HCT116 (cell line): ENCODE data around the gene RALGPS1. TPM values are rescaled to one million over a fixed set of nuclear protein-coding genes. Genes with fewer than 3 reads are reported as not detected.

Experiments used
- ATAC-seq: fragments of 200-7000 bp; cut with Tn5 transposase; 2 replicates; pipeline ENCODE4 v1.9.1; 2020; ENCODE audit warnings: mild to moderate bottlenecking, moderate library complexity
- BruUV-seq: library from RNA; stranded (reverse); fragments of 400-500 nt; replicated peaks from 2 replicates; lab custom pipeline; 2021; lab: Mats Ljungman, UMichigan
- CTCF ChIA-PET: fragments of 300-600 bp; sonication (Branson Sonifier 250); formaldehyde crosslinking; loops from one replicate; lab custom pipeline; 2021; ENCODE audit warnings: antibody characterized with exemption; lab: Charles Lee
- POLR2A ChIA-PET: fragments of 300-600, 350-600 bp; sonication (Branson Sonifier 250); formaldehyde crosslinking; loops from one replicate; lab custom pipeline; 2021; ENCODE audit warnings: antibody characterized with exemption; lab: Charles Lee
- RAD21 ChIA-PET, 2 experiments: fragments of 300-600 bp; sonication (Branson Sonifier 250); formaldehyde crosslinking; loops; one replicate each; lab custom pipeline; 2023; ENCODE audit warnings: low total read pairs in 2 of 2; ENCODE audit not compliant: uncharacterized antibody in 2 of 2, unreplicated experiment in 2 of 2, low non-redundant PET in 1 of 2; lab: Charles Lee
- DNase-seq: peaks from one replicate; pipeline ENCODE4 v3.0.0-alpha.2; 2010; ENCODE audit warnings: low read depth, low spot score
- H2AFZ ChIP-seq: fragments of 200-600 bp; shearing (Covaris generic), sonication (generic); 2 replicates; pipeline ENCODE4 v1.6.1; 2017; ENCODE audit warnings: low read depth, mixed run types, mixed read lengths, antibody characterized with exemption, low read length; ENCODE audit not compliant: poor library complexity, severe bottlenecking
- H3K27ac ChIP-seq: 2 replicates; pipeline ENCODE4 v1.5.1; 2012; ENCODE audit warnings: low read depth, low read length
- H3K27me3 ChIP-seq: fragments of 200-600 bp; sonication (generic); 2 replicates; pipeline ENCODE4 v1.6.1; 2016; ENCODE audit warnings: mixed run types, low read length, mixed read lengths; ENCODE audit not compliant: insufficient read depth
- H3K36me3 ChIP-seq, 2 experiments: fragments of 200-500 bp in 1 of 2; fragments of 200-600 bp in 1 of 2; sonication (Bioruptor generic) in 1 of 2; sonication (generic) in 1 of 2; 2 replicates each; pipeline versions ENCODE4 v1.5.1 to v1.6.1; 2014 to 2016; ENCODE audit warnings: low read length in 2 of 2, inconsistent platforms in 1 of 2, mixed read lengths in 1 of 2, mixed run types in 1 of 2; ENCODE audit not compliant: insufficient read depth in 2 of 2, control insufficient read depth in 1 of 2
- H3K4me1 ChIP-seq, 2 experiments: fragments of 200-600 bp in 1 of 2; sonication (generic) in 1 of 2; 2 replicates each; pipeline versions ENCODE4 v1.5.1 to v1.6.1; 2012 to 2017; ENCODE audit warnings: low read length in 2 of 2, inconsistent platforms in 1 of 2, mild to moderate bottlenecking in 1 of 2, mixed read lengths in 1 of 2, mixed run types in 1 of 2, moderate library complexity in 1 of 2; ENCODE audit not compliant: insufficient read depth in 2 of 2, control insufficient read depth in 1 of 2
- H3K4me2 ChIP-seq: fragments of 200-600 bp; sonication (generic); 2 replicates; pipeline ENCODE4 v1.6.1; 2017; ENCODE audit warnings: mixed run types, low read length, mixed read lengths
- H3K4me3 ChIP-seq, 2 experiments: fragments of 200-600 bp in 1 of 2; sonication (generic) in 1 of 2; replicated peaks in 1 of 2; 2 replicates each; pipeline ENCODE4 v1.5.1; 2011 to 2016; ENCODE audit warnings: low read length in 2 of 2, control low read depth in 1 of 2, low read depth in 1 of 2, mild to moderate bottlenecking in 1 of 2, mixed read lengths in 1 of 2, mixed run types in 1 of 2
- H3K79me2 ChIP-seq: fragments of 200-600 bp; sonication (generic); 2 replicates; pipeline ENCODE4 v1.6.1; 2017; ENCODE audit warnings: mild to moderate bottlenecking, mixed run types, low read length, moderate library complexity, mixed read lengths; ENCODE audit not compliant: insufficient read depth
- H3K9ac ChIP-seq: fragments of 200-600 bp; sonication (generic); 2 replicates; pipeline ENCODE4 v1.6.1; 2016; ENCODE audit warnings: low read length, mixed read lengths
- H3K9me2 ChIP-seq: fragments of 200-600 bp; sonication (generic), shearing (Covaris generic); 2 replicates; pipeline ENCODE4 v1.6.1; 2017; ENCODE audit warnings: mixed run types, mild to moderate bottlenecking, moderate library complexity; ENCODE audit not compliant: insufficient read depth
- H3K9me3 ChIP-seq, 2 experiments: fragments of 200-500 bp in 1 of 2; fragments of 200-600 bp in 1 of 2; sonication (Bioruptor generic) in 1 of 2; sonication (generic) in 1 of 2; 2 replicates each; pipeline ENCODE4 v1.6.1; 2014 to 2017; ENCODE audit warnings: low read length in 2 of 2, mixed read lengths in 2 of 2, inconsistent platforms in 1 of 2, low read depth in 1 of 2, mild to moderate bottlenecking in 1 of 2, mixed run types in 1 of 2, moderate library complexity in 1 of 2; ENCODE audit not compliant: control insufficient read depth in 1 of 2, insufficient read depth in 1 of 2
- H4K20me1 ChIP-seq: fragments of 200-600 bp; sonication (generic), shearing (Covaris generic); 2 replicates; pipeline ENCODE4 v1.6.1; 2017; ENCODE audit warnings: mixed run types, mild to moderate bottlenecking, moderate library complexity; ENCODE audit not compliant: insufficient read depth
- CBX3 ChIP-seq: IDR thresholded peaks from 2 replicates; pipeline ENCODE4 v1.6.1; 2012; ENCODE audit warnings: low read depth
- CEBPB ChIP-seq: IDR thresholded peaks from 2 replicates; pipeline ENCODE4 v1.6.1; 2012; ENCODE audit warnings: low read depth
- ELF1 ChIP-seq: IDR thresholded peaks from 2 replicates; pipeline ENCODE4 v1.6.1; 2012; ENCODE audit warnings: low read depth, borderline replicate concordance
- EZH2 ChIP-seq: fragments of 200-600 bp; sonication (generic); IDR thresholded peaks from 2 replicates; pipeline ENCODE4 v1.6.1; 2017; ENCODE audit warnings: antibody characterized with exemption, mixed run types
- EZH2phosphoT487 ChIP-seq: fragments of 200-600 bp; IDR thresholded peaks from 2 replicates; pipeline ENCODE4 v1.6.1; 2018; ENCODE audit warnings: antibody characterized with exemption, borderline replicate concordance
- FOSL1 ChIP-seq: IDR thresholded peaks from 2 replicates; pipeline ENCODE4 v1.6.1; 2012; ENCODE audit warnings: low read depth
- JUND ChIP-seq: IDR thresholded peaks from 2 replicates; pipeline ENCODE4 v1.6.1; 2012
- POLR2AphosphoS5 ChIP-seq: IDR thresholded peaks from 2 replicates; pipeline ENCODE4 v1.6.1; 2011; ENCODE audit warnings: mild to moderate bottlenecking, low read depth, low read length, moderate library complexity
- SIN3A ChIP-seq: IDR thresholded peaks from 2 replicates; pipeline ENCODE4 v1.6.1; 2012; ENCODE audit warnings: low read depth
- SP1 ChIP-seq: IDR thresholded peaks from 2 replicates; pipeline ENCODE4 v1.6.1; 2012; ENCODE audit warnings: low read depth
- SRF ChIP-seq: IDR thresholded peaks from 2 replicates; pipeline ENCODE4 v1.6.1; 2012; ENCODE audit warnings: low read depth
- YY1 ChIP-seq: IDR thresholded peaks from 2 replicates; pipeline ENCODE4 v1.6.1; 2011; ENCODE audit warnings: low read length, low read depth, moderate library complexity, mild to moderate bottlenecking; ENCODE audit not compliant: insufficient replicate concordance; ENCODE audit errors: extremely low read depth
- intact Hi-C: fragments of 100-400 bp; cut with micrococcal nuclease; formaldehyde crosslinking; loops from 2 replicates; pipeline ENCODE4 v1.10.0; 2022
- total RNA-seq: library from RNA; stranded (reverse); gene quantifications from one replicate; pipeline ENCODE4 v1.2.1, GENCODE V29; 2021; ENCODE audit not compliant: unreplicated experiment
- TF ChIP-seq, protein P1 (sequence below): IDR thresholded peaks from 2 replicates; pipeline ENCODE4 v1.6.1; 2012
- TF ChIP-seq, protein P2 (sequence below): IDR thresholded peaks from 2 replicates; pipeline ENCODE4 v1.6.1; 2012; ENCODE audit warnings: low read depth
- TF ChIP-seq, protein P3 (sequence below): IDR thresholded peaks from 2 replicates; pipeline ENCODE4 v1.6.1; 2012

RALGPS1 gene
- total RNA-seq, 1 experiment from 2014 or later = 7.6 TPM

- Histone ChIP-seq H3K4me3 (no peak overlapping the region), H4K20me1 (no peaks in the 10 kb centered on the region), H3K36me3 (no peaks in the 10 kb centered on the region), H3K79me2 (no peaks in the 10 kb centered on the region), H3K9ac (no peak overlapping the region), H3K9me2 (no peaks in the 10 kb centered on the region), H3K4me1 (no peaks in the 10 kb centered on the region), H3K4me2 (no peak overlapping the region), H3K27me3 (no peaks in the 10 kb centered on the region), H2AFZ (no peak overlapping the region), H3K27ac (no peak overlapping the region), H3K9me3 (no peaks in the 10 kb centered on the region)
- ChIA-PET RAD21 (no interaction called here), CTCF (no interaction called here), POLR2A (no interaction called here)
- ATAC-seq (no peak), DNase-seq (no peak)
- no TSS peak for BruUV-seq
- intact Hi-C loops = no loop called here
- no peak for TF ChIP-seq SRF
- TF ChIP-seq, protein P1, sequence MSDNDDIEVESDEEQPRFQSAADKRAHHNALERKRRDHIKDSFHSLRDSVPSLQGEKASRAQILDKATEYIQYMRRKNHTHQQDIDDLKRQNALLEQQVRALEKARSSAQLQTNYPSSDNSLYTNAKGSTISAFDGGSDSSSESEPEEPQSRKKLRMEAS = no peak
- TF ChIP-seq EZH2phosphoT487 = no peak
- no peak for TF ChIP-seq CEBPB
- TF ChIP-seq JUND = no peak
- no peak for TF ChIP-seq CBX3
- TF ChIP-seq POLR2AphosphoS5 = no peak
- no peak for TF ChIP-seq SP1
Measured at GRCh38 chr9:127091526-127091925, 176.9 kb downstream of the RALGPS1 start.

- Histone ChIP-seq H3K27me3 (no peaks in the 10 kb centered on the region), H2AFZ (no peak overlapping the region), H4K20me1 (no peaks in the 10 kb centered on the region), H3K9me2 (no peaks in the 10 kb centered on the region), H3K9me3 (no peaks in the 10 kb centered on the region), H3K4me2 (no peak overlapping the region), H3K4me3 (no peak overlapping the region), H3K27ac (no peak overlapping the region), H3K4me1 (no peaks in the 10 kb centered on the region), H3K9ac (no peak overlapping the region), H3K79me2 (no peaks in the 10 kb centered on the region), H3K36me3 (no peaks in the 10 kb centered on the region)
- intact Hi-C loops = no loop called here
- DNase-seq = no peak
- RAD21 ChIA-PET = no interaction called here
- CTCF ChIA-PET = no interaction called here
- POLR2A ChIA-PET = no interaction called here
- no TSS peak for BruUV-seq
- ATAC-seq = no peak
- TF ChIP-seq EZH2 = no peak
- TF ChIP-seq, protein P2, sequence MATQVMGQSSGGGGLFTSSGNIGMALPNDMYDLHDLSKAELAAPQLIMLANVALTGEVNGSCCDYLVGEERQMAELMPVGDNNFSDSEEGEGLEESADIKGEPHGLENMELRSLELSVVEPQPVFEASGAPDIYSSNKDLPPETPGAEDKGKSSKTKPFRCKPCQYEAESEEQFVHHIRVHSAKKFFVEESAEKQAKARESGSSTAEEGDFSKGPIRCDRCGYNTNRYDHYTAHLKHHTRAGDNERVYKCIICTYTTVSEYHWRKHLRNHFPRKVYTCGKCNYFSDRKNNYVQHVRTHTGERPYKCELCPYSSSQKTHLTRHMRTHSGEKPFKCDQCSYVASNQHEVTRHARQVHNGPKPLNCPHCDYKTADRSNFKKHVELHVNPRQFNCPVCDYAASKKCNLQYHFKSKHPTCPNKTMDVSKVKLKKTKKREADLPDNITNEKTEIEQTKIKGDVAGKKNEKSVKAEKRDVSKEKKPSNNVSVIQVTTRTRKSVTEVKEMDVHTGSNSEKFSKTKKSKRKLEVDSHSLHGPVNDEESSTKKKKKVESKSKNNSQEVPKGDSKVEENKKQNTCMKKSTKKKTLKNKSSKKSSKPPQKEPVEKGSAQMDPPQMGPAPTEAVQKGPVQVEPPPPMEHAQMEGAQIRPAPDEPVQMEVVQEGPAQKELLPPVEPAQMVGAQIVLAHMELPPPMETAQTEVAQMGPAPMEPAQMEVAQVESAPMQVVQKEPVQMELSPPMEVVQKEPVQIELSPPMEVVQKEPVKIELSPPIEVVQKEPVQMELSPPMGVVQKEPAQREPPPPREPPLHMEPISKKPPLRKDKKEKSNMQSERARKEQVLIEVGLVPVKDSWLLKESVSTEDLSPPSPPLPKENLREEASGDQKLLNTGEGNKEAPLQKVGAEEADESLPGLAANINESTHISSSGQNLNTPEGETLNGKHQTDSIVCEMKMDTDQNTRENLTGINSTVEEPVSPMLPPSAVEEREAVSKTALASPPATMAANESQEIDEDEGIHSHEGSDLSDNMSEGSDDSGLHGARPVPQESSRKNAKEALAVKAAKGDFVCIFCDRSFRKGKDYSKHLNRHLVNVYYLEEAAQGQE = no peak
- TF ChIP-seq SIN3A = no peak
- TF ChIP-seq, protein P1 = no peak
- TF ChIP-seq EZH2phosphoT487 = no peak
- TF ChIP-seq YY1 = no peak
- no peak for TF ChIP-seq FOSL1
- TF ChIP-seq SRF = no peak
- TF ChIP-seq SP1 = no peak
- no peak for TF ChIP-seq POLR2AphosphoS5
- TF ChIP-seq, protein P3, sequence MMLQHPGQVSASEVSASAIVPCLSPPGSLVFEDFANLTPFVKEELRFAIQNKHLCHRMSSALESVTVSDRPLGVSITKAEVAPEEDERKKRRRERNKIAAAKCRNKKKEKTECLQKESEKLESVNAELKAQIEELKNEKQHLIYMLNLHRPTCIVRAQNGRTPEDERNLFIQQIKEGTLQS = no peak
- no peak for TF ChIP-seq ELF1
- no peak for TF ChIP-seq CBX3
Measured at GRCh38 chr9:127092041-127092608, 177.5 kb downstream of the RALGPS1 start.
